HepG2 (cell line): Measurements from ENCODE around the gene HP1BP3. TPM values are rescaled to one million over a fixed set of nuclear protein-coding genes. Genes with fewer than 3 reads are reported as not detected.

Source experiments
- CENPBD1 ChIP-seq: sonication (generic); formaldehyde crosslinking; IDR thresholded peaks from 2 replicates; pipeline ENCODE4 v1.8.0; 2022; ENCODE audit warnings: missing genetic modification reagents, low read depth, mild to moderate bottlenecking, borderline replicate concordance
- CREB3 ChIP-seq: sonication (generic); formaldehyde crosslinking; IDR thresholded peaks from 2 replicates; pipeline ENCODE4 v1.5.0; 2020; ENCODE audit warnings: missing genetic modification reagents
- FOSL2 ChIP-seq: sonication (generic); formaldehyde crosslinking; IDR thresholded peaks from 2 replicates; pipeline ENCODE4 v1.4.0; 2020; ENCODE audit warnings: missing genetic modification reagents
- FOXK1 ChIP-seq: sonication (generic); formaldehyde crosslinking; IDR thresholded peaks from 2 replicates; pipeline ENCODE4 v1.4.0; 2020; ENCODE audit warnings: low read depth, missing genetic modification reagents, borderline replicate concordance
- HDAC2 ChIP-seq: sonication (generic); formaldehyde crosslinking; IDR thresholded peaks from 2 replicates; pipeline ENCODE4 v1.4.0; 2020; ENCODE audit warnings: missing genetic modification reagents
- HNRNPUL1 ChIP-seq: fragments of 200-400 bp; formaldehyde crosslinking; IDR thresholded peaks from 2 replicates; pipeline ENCODE4 v1.6.1; 2017; ENCODE audit warnings: low read depth, mild to moderate bottlenecking, low read length, moderate library complexity
- HOXA3 ChIP-seq: sonication (generic); formaldehyde crosslinking; IDR thresholded peaks from 2 replicates; pipeline ENCODE4 v1.5.0; 2020; ENCODE audit warnings: missing genetic modification reagents
- HOXA5 ChIP-seq: sonication (generic); formaldehyde crosslinking; IDR thresholded peaks from 2 replicates; pipeline ENCODE4 v1.4.0; 2020; ENCODE audit warnings: missing genetic modification reagents
- KMT2B ChIP-seq: IDR thresholded peaks from 2 replicates; pipeline ENCODE4 v1.6.1; 2016; ENCODE audit warnings: missing genetic modification reagents, missing compliant biosample characterization
- MAZ ChIP-seq, 2 experiments: sonication (generic) in 1 of 2; formaldehyde crosslinking in 1 of 2; IDR thresholded peaks; 2 replicates each; pipeline versions ENCODE4 v1.5.0 to v1.6.1; 2012 to 2020; ENCODE audit warnings: low read depth in 2 of 2, mild to moderate bottlenecking in 2 of 2, borderline replicate concordance in 1 of 2, improper control_type of control experiment in 1 of 2, low read length in 1 of 2, missing genetic modification reagents in 1 of 2, moderate library complexity in 1 of 2
- MBD4 ChIP-seq: IDR thresholded peaks from 2 replicates; pipeline ENCODE4 v1.6.1; 2012; ENCODE audit warnings: low read length, inconsistent platforms, borderline replicate concordance
- MEIS1 ChIP-seq: sonication (generic); formaldehyde crosslinking; IDR thresholded peaks from 2 replicates; pipeline ENCODE4 v1.9.0; 2021; ENCODE audit warnings: mild to moderate bottlenecking, missing genetic modification reagents, moderate library complexity, borderline replicate concordance
- MIER3 ChIP-seq: IDR thresholded peaks from 2 replicates; pipeline ENCODE4 v1.6.1; 2016; ENCODE audit warnings: missing compliant biosample characterization, borderline replicate concordance
- PLRG1 ChIP-seq: fragments of 450-650 bp; conservative IDR thresholded peaks from 2 replicates; pipeline ENCODE4 v1.6.1; 2016
- POLR2AphosphoS5 ChIP-seq: IDR thresholded peaks from 2 replicates; pipeline ENCODE4 v1.6.1; 2012; ENCODE audit warnings: low read depth, low read length
- RBAK ChIP-seq: sonication (generic); formaldehyde crosslinking; IDR thresholded peaks from 2 replicates; pipeline ENCODE4 v1.5.1; 2020; ENCODE audit warnings: mild to moderate bottlenecking, missing genetic modification reagents
- RFX1 ChIP-seq: fragments of 450-650 bp; IDR thresholded peaks from 2 replicates; pipeline ENCODE4 v1.6.1; 2017
- TAF1 ChIP-seq: sonication (generic); formaldehyde crosslinking; IDR thresholded peaks from 2 replicates; pipeline ENCODE4 v1.4.0; 2020; ENCODE audit warnings: missing genetic modification reagents
- ZFX ChIP-seq: sonication (generic); formaldehyde crosslinking; IDR thresholded peaks from 2 replicates; pipeline ENCODE4 v1.4.0; 2020; ENCODE audit warnings: mild to moderate bottlenecking, low read depth, missing genetic modification reagents, moderate library complexity
- ZMYM4 ChIP-seq: sonication (generic); formaldehyde crosslinking; IDR thresholded peaks from 2 replicates; pipeline ENCODE4 v1.8.1; 2023; ENCODE audit warnings: mild to moderate bottlenecking, missing genetic modification reagents
- ZNF260 ChIP-seq: sonication (generic); formaldehyde crosslinking; IDR thresholded peaks from 2 replicates; pipeline ENCODE4 v1.4.0; 2020; ENCODE audit warnings: missing genetic modification reagents, low read depth, mild to moderate bottlenecking, borderline replicate concordance
- ZNF430 ChIP-seq: sonication (generic); formaldehyde crosslinking; IDR thresholded peaks from 2 replicates; pipeline ENCODE4 v1.9.0; 2021; ENCODE audit warnings: mild to moderate bottlenecking, missing genetic modification reagents
- ZNF549 ChIP-seq: sonication (generic); formaldehyde crosslinking; IDR thresholded peaks from 2 replicates; pipeline ENCODE4 v1.5.0; 2020; ENCODE audit warnings: missing genetic modification reagents
- ZNF563 ChIP-seq: sonication (generic); formaldehyde crosslinking; IDR thresholded peaks from 2 replicates; pipeline ENCODE4 v1.8.0; 2022; ENCODE audit warnings: mild to moderate bottlenecking, moderate library complexity, missing genetic modification reagents
- ZNF841 ChIP-seq: sonication (generic); formaldehyde crosslinking; IDR thresholded peaks from 2 replicates; pipeline ENCODE4 v1.8.1; 2023; ENCODE audit warnings: missing genetic modification reagents, borderline replicate concordance
- ZSCAN21 ChIP-seq: sonication (generic); formaldehyde crosslinking; IDR thresholded peaks from 2 replicates; pipeline ENCODE4 v1.8.0; 2022; ENCODE audit warnings: mild to moderate bottlenecking, missing genetic modification reagents, moderate library complexity, borderline replicate concordance
- polyA plus RNA-seq, 8 experiments: library from polyadenylated mRNA; depleted of rRNA in 3 of 8; stranded (reverse) in 7 of 8; unstranded in 1 of 8; fragments of >200 nt; fragmentation: Illumina TruSeq in 4 of 8; extraction: Trizol in 4 of 8; gene quantifications; 2 replicates each; pipeline versions ENCODE4 v1.2.1 to v1.2.3, GENCODE V29; 2011 to 2016; ENCODE audit warnings: low read depth in 4 of 8, missing spikeins in 1 of 8, mixed read lengths in 1 of 8; ENCODE audit not compliant: insufficient read depth in 1 of 8
- total RNA-seq, 5 experiments: library from RNA; depleted of rRNA; stranded (reverse); fragments of >200 nt; fragmentation: Illumina TruSeq; extraction: Trizol; gene quantifications; 2 replicates each; pipeline ENCODE4 v1.2.3, GENCODE V29; 2016; ENCODE audit warnings: low read depth in 1 of 5
- TF ChIP-seq, protein P1 (sequence below): IDR thresholded peaks from 2 replicates; pipeline ENCODE4 v1.6.1; 2016; ENCODE audit warnings: mild to moderate bottlenecking

The HP1BP3 gene
- total and polyA plus RNA-seq, 2 of the 13 experiments (the other 11 are each of a cell fraction or from before 2014, with no cell fraction given) = 98.5 to 137 TPM

DNA sequence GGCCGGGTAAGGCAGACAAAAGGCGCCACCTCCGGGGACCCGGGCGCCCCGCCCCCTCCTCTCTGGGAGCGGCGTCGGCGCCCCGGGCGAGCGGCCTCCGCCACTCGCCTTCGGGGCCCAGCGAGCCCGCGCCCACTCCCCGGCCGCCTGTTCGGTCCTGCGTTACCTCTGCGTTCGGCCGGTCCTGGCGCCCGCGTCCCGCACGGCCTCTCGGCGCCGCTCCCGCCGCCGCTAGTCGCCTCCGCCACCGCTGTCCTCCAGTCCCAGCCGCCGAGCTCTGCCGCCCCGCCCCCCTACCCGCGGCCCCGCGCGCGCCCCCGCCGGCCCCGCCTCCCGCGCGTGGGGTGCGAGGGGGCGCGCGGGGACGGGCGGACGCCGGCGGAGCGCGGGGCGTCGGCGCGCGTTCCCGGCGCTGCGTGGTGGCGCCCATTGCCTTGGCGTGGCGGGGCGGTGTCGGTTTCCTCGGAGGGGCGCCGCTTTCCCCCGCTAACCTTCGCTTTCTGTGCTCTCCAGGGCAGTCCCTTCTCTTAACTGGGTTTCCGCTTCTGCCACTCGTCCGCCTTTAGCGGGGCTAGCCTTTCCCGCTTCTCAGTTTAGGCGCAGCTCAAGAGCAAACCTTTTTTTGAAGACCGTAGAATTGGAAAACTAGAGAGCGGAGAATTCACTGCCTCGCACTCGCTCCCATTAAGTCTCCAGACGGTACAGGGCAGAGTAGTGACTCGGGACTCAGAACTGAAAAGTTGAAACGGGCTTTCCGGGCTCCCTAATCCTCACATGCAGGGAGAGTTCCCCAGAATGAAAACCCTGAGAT lies at the start of gene HP1BP3 (continued):
- TF ChIP-seq KMT2B (CRISPR knock-in tag) (no peak), HOXA5 (0 out of 2 replicates have a peak, but pooled peaks have one; percentile 24), HNRNPUL1 (no peak), CREB3 (CRISPR knock-in tag) (peak; percentile 56; the same call in 1 of the 2 replicates), CENPBD1 (no peak), ZNF549 (CRISPR knock-in tag) (no peak), ZNF563 (CRISPR knock-in tag) (no peak), RFX1 (no peak), ZSCAN21 (no peak; the same call in 1 of the 2 replicates), PLRG1 (no peak), ZFX (CRISPR knock-in tag) (no peak), FOSL2 (CRISPR knock-in tag) (no peak; the same call in 1 of the 2 replicates), MBD4 (no peak), HOXA3 (peak; percentile 42; the same call in 1 of the 2 replicates), ZNF260 (CRISPR knock-in tag) (no peak), MAZ (IDR thresholded peaks at IDR 0.05; ENCODE audit: borderline replicate concordance, low read depth, low read length) (no peak; the same call in 1 of the 2 replicates), MAZ (CRISPR knock-in tag; IDR thresholded peaks at IDR 0.05; ENCODE audit: low read depth) (0 out of 2 replicates have a peak, but pooled peaks have one; percentile 3), MEIS1 (CRISPR knock-in tag) (no peak), RBAK (CRISPR knock-in tag) (no peak), HDAC2 (CRISPR knock-in tag) (no peak), MIER3 (CRISPR knock-in tag) (no peak; the same call in 1 of the 2 replicates), ZNF841 (CRISPR knock-in tag) (0 out of 2 replicates have a peak, but pooled peaks have one; percentile 19), FOXK1 (CRISPR knock-in tag) (no peak), ZMYM4 (CRISPR knock-in tag) (peak; percentile 10; the same call in 1 of the 2 replicates), ZNF430 (no peak), POLR2AphosphoS5 (peak; percentile 74), TAF1 (CRISPR knock-in tag) (peak; percentile 66)
- TF ChIP-seq, protein P1, sequence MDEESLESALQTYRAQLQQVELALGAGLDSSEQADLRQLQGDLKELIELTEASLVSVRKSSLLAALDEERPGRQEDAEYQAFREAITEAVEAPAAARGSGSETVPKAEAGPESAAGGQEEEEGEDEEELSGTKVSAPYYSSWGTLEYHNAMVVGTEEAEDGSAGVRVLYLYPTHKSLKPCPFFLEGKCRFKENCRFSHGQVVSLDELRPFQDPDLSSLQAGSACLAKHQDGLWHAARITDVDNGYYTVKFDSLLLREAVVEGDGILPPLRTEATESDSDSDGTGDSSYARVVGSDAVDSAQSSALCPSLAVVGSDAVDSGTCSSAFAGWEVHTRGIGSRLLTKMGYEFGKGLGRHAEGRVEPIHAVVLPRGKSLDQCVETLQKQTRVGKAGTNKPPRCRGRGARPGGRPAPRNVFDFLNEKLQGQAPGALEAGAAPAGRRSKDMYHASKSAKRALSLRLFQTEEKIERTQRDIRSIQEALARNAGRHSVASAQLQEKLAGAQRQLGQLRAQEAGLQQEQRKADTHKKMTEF (CRISPR knock-in tag) = no peak
